Spleen (tissue), 13 donors: ENCODE results near the gene CYP4F3. TPM values are rescaled to one million over a fixed set of nuclear protein-coding genes. Genes with fewer than 3 reads are reported as not detected.
A peak's percentile ranks its signal among the peaks of the same experiment; 100 is the strongest.
"Not testable (repeated sequence)": the region's sequence is repeated elsewhere in the genome, so short reads cannot be mapped to it uniquely, and the experiment has no call there.

Experiments used
- DNase-seq: peaks from one replicate; pipeline ENCODE4 v3.0.0-alpha.2; 2020
- H3K27ac ChIP-seq, 8 donors: fragments of 200-600 bp; sonication (generic) in 7 of 8; 1 replicate in 4 of 8; 2 replicates in 4 of 8; pipeline versions ENCODE4 v1.5.0 to v1.8.0; 2016 to 2021; ENCODE audit warnings: inconsistent platforms in 4 of 8, mild to moderate bottlenecking in 4 of 8, moderate library complexity in 1 of 8
- H3K27me3 ChIP-seq, 7 donors: fragments of 200-600 bp; sonication (generic) in 6 of 7; replicated peaks in 1 of 7; 1 replicate in 4 of 7; 2 replicates in 3 of 7; pipeline versions ENCODE4 v1.5.0 to v1.8.0; 2016 to 2021; ENCODE audit warnings: inconsistent platforms in 3 of 7, mild to moderate bottlenecking in 1 of 7
- H3K36me3 ChIP-seq, 6 donors: fragments of 200-600 bp; sonication (generic) in 5 of 6; 1 replicate in 4 of 6; 2 replicates in 2 of 6; pipeline versions ENCODE4 v1.5.0 to v1.8.0; 2016 to 2021; ENCODE audit warnings: inconsistent platforms in 2 of 6
- H3K4me1 ChIP-seq, 6 donors: fragments of 200-600 bp; sonication (generic) in 5 of 6; 1 replicate in 3 of 6; 2 replicates in 3 of 6; pipeline versions ENCODE4 v1.5.0 to v1.8.0; 2016 to 2021; ENCODE audit warnings: inconsistent platforms in 3 of 6
- H3K4me3 ChIP-seq, 8 donors: fragments of 200-600 bp; sonication (generic) in 7 of 8; 1 replicate in 4 of 8; 2 replicates in 4 of 8; pipeline versions ENCODE4 v1.5.0 to v1.8.0; 2016 to 2021; ENCODE audit warnings: inconsistent platforms in 4 of 8, mild to moderate bottlenecking in 4 of 8, moderate library complexity in 2 of 8
- H3K9me3 ChIP-seq, 8 donors: fragments of 200-600 bp; sonication (generic) in 7 of 8; 1 replicate in 4 of 8; 2 replicates in 4 of 8; pipeline versions ENCODE4 v1.5.0 to v1.8.0; 2016 to 2021; ENCODE audit warnings: inconsistent platforms in 4 of 8
- POLR2A ChIP-seq, 3 donors: fragments of 450-650 bp; IDR thresholded peaks; one replicate each; pipeline ENCODE4 v1.5.1; 2017; ENCODE audit warnings: antibody characterized with exemption in 3 of 3, mild to moderate bottlenecking in 1 of 3
- POLR2AphosphoS5 ChIP-seq, 3 donors: sonication (generic); formaldehyde crosslinking; IDR thresholded peaks; one replicate each; pipeline ENCODE4 v1.5.1; 2017; ENCODE audit warnings: antibody characterized with exemption in 3 of 3
- WGBS, 5 donors: extraction: QIAGEN DNeasy Blood & Tissue Kit in 3 of 5; methylation state at CpG; one replicate each; pipeline versions ENCODE4 v1.1.5 to v1.1.7; 2013 to 2018; 5-methylcytosine and 5-hydroxymethylcytosine counted together
- intact Hi-C: fragments of 100-400 bp; cut with DNase I; formaldehyde crosslinking; loops from one replicate; pipeline ENCODE4 v1.15.0; 2023; ENCODE audit warnings: low total_unique reads
- long read RNA-seq, 2 donors: transcript quantifications; one replicate each; lab custom pipeline, GENCODE V29; 2026
- polyA plus RNA-seq, 3 donors: library from polyadenylated mRNA; stranded (reverse); fragments of 200-250 nt; gene quantifications; one replicate each; pipeline ENCODE4 v1.2.1, GENCODE V29; 2013
- total RNA-seq, 7 donors: library from RNA; depleted of rRNA in 3 of 7; stranded (reverse); fragments of >200 nt in 3 of 7; fragmentation: NEBNext Ultra II Directional in 4 of 7; extraction: Animal tissue kit (Norgen Biotek cat#: 25700) in 4 of 7; gene quantifications; one replicate each; pipeline versions ENCODE4 v1.1.0 to v1.2.1, GENCODE V29; 2016 to 2021
- TF ChIP-seq, protein P1 (sequence below), 11 experiments: fragments of 200-600 bp in 7 of 11; fragments of 450-650 bp in 4 of 11; sonication (generic) in 4 of 11; IDR thresholded peaks in 8 of 11; conservative IDR thresholded peaks in 3 of 11; 1 replicate in 7 of 11; 2 replicates in 4 of 11; pipeline versions ENCODE4 v1.4.0 to v1.8.0; 2016 to 2021; ENCODE audit warnings: antibody characterized with exemption in 11 of 11, inconsistent platforms in 4 of 11, mild to moderate bottlenecking in 1 of 11
- donor health status: healthy with polysubstance abuse.
- donor health status: DM: no; HTN: no; CAD: no; lungs with moderate emphysema.
- donor health status: DM: no; HTN: no; CAD: no.
- donor health status: Bipolar disorder and iron deficiency.
- donor health status: healthy.
- donor health status: DM: no; HTN: no; CAD: no.
- donor health status: DM: yes; HTN: yes; CAD: no.

Gene CYP4F3, protein sequence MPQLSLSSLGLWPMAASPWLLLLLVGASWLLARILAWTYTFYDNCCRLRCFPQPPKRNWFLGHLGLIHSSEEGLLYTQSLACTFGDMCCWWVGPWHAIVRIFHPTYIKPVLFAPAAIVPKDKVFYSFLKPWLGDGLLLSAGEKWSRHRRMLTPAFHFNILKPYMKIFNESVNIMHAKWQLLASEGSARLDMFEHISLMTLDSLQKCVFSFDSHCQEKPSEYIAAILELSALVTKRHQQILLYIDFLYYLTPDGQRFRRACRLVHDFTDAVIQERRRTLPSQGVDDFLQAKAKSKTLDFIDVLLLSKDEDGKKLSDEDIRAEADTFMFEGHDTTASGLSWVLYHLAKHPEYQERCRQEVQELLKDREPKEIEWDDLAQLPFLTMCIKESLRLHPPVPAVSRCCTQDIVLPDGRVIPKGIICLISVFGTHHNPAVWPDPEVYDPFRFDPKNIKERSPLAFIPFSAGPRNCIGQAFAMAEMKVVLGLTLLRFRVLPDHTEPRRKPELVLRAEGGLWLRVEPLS
- total RNA-seq (10 to 100 TPM in 4 of 7 donors, 1 to 10 TPM in 3; 3.5 to 44.1 (median 12.3) TPM), polyA plus RNA-seq (under 1 TPM; 0.03 to 0.99 (median 0.48) TPM)
- long read RNA-seq, donor 1, partial matches to known transcripts: 0 of 1 reads
- long read RNA-seq, donor 1, other reads (novel, unspliced or antisense): 0 of 1 reads
- long read RNA-seq, donor 2, full-length matches to known transcripts: 1 of 1 reads
- long read RNA-seq, donor 2, partial matches to known transcripts: 0 of 1 reads
- long read RNA-seq, donor 2, other reads (novel, unspliced or antisense): 0 of 1 reads

- H3K27ac ChIP-seq: peak within 1 kb of the TSS in 6 of 8 donors; percentile 68 to 93 (median 80)
- intact Hi-C loops: no loop called here
These were observed at the start of gene CYP4F3 for GRCh38 chr19:15640294-15640903. Gene CYP4F3, plus strand, starts transcription at chr19:15640897. Its CDS starts 519 bp downstream, at chr19:15641416.

DNA sequence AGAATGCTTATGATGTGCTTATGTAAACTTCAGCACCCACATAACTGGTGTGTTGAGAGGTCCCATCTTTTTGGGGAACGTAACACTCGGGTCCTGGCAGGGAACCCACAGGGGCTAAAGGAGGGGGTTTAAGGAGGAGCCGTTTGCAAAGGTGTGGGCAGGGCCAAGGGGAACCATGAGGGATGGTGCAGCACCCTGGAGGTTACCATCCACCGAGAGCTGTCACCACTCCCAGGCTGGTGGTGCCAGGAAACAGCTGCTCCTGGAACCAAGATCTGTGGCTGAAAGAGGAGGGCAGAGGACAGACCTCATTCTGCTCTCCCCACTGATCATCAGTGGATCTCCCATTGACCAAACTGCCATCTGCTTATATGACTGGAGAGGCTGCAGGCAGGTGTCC is 48.9 kb upstream of the CYP4F3 start:
- 62 to 81% (median 64%) methylated on average over 4 of the region's 4 CpGs for WGBS, 5 donors
- TF ChIP-seq POLR2A (IDR thresholded peaks at IDR 0.05) (no peak), POLR2AphosphoS5 (IDR thresholded peaks at IDR 0.05) (no peak)
- TF ChIP-seq, protein P1, sequence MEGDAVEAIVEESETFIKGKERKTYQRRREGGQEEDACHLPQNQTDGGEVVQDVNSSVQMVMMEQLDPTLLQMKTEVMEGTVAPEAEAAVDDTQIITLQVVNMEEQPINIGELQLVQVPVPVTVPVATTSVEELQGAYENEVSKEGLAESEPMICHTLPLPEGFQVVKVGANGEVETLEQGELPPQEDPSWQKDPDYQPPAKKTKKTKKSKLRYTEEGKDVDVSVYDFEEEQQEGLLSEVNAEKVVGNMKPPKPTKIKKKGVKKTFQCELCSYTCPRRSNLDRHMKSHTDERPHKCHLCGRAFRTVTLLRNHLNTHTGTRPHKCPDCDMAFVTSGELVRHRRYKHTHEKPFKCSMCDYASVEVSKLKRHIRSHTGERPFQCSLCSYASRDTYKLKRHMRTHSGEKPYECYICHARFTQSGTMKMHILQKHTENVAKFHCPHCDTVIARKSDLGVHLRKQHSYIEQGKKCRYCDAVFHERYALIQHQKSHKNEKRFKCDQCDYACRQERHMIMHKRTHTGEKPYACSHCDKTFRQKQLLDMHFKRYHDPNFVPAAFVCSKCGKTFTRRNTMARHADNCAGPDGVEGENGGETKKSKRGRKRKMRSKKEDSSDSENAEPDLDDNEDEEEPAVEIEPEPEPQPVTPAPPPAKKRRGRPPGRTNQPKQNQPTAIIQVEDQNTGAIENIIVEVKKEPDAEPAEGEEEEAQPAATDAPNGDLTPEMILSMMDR (IDR thresholded peaks at IDR 0.05 in 8 of 11, conservative IDR thresholded peaks at IDR 0.05 in 3 of 11): no peak
- no peak overlapping the region for H3K4me3 ChIP-seq
- H3K9me3 ChIP-seq: peaks cover 0 to 4% (median 3%) of the 10 kb centered on the region in 8 donors
- peak overlapping the region in 2 of 8 donors; percentile 57 to 86 for H3K27ac ChIP-seq
- intact Hi-C loops: no loop called here
- peaks cover 0 to 27% (median 0%) of the 10 kb centered on the region in 7 donors for H3K27me3 ChIP-seq
- no peaks in the 10 kb centered on the region for H3K36me3 ChIP-seq
- peaks cover 0 to 60% (median 6%) of the 10 kb centered on the region in 6 donors for H3K4me1 ChIP-seq
- DNase-seq: no peak

More at GRCh38 chr19:15640294-15640903, at the start of gene CYP4F3:
- Histone ChIP-seq H3K36me3 (peaks cover 0 to 5% (median 0%) of the 10 kb centered on the region in 6 donors), H3K4me3 (peak within 1 kb of the TSS in 2 of 8 donors; percentile 14 to 49), H3K9me3 (peaks cover 0 to under 1% (median 0%) of the 10 kb centered on the region in 8 donors), H3K27me3 (peaks cover 0 to 20% (median 0%) of the 10 kb centered on the region in 7 donors), H3K4me1 (peaks cover 0 to 31% (median 3%) of the 10 kb centered on the region in 6 donors)
- TF ChIP-seq POLR2AphosphoS5 (IDR thresholded peaks at IDR 0.05) (peak in 2 of 3 donors; percentile 19 to 79), POLR2A (IDR thresholded peaks at IDR 0.05) (no peak)
- TF ChIP-seq, protein P1 (IDR thresholded peaks at IDR 0.05 in 8 of 11, conservative IDR thresholded peaks at IDR 0.05 in 3 of 11): no peak
- 53 to 72% (median 57%) methylated on average over 5 to 6 of the region's 6 CpGs for WGBS, 5 donors
- DNase-seq: peak; percentile 83

DNA sequence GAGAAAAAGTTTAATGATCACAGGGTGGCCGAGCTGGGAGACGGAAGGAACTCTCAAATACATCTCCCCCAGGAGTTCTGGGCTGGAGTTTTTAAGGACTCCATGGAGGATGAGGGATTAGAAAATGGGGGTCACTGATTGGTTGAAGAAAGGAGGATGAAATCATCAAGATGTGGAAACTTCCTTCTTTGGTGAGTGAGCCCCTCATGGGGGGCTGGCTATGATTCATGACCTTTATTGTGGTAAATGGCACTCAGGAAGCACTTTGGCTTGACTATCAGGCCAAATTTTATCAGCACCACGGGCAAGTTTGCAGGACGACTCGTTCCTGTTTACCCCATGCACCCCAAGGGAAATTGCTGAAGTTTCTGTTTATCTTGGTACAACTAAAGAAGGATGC is 48.2 kb upstream of the CYP4F3 start:
- WGBS, 5 donors: 17 to 32% (median 20%) methylated on average over 2 to 5 of the region's 5 CpGs
- DNase-seq, H3K4me3 ChIP-seq, H3K9me3 ChIP-seq, H3K36me3 ChIP-seq, intact Hi-C loops: not testable (repeated sequence)
- peaks cover 0 to 55% (median 6%) of the 10 kb centered on the region in 6 donors for H3K4me1 ChIP-seq
- H3K27me3 ChIP-seq: peaks cover 0 to 22% (median 0%) of the 10 kb centered on the region in 7 donors
- H3K27ac ChIP-seq: peak overlapping the region in 2 of 8 donors; percentile 57 to 86

DNA sequence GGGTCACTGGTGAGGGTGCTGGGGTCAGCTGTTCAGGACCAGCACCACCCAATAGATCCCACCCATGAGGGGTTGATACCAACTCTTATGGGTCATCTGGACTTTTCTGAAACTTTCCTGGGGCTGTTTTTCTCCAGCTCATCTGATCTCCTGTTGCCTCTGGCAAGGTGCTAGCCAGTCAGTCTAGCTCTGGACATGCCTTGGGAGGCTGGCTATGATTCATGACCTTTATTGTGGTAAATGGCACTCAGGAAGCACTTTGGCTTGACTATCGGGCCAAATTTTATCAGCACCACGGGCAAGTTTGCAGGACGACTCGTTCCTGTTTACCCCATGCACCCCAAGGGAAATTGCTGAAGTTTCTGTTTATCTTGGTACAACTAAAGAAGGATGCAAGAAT is 46.9 kb upstream of the CYP4F3 start:
- peaks cover 0 to 19% (median 0%) of the 10 kb centered on the region in 7 donors for H3K27me3 ChIP-seq
- H3K36me3 ChIP-seq, DNase-seq, intact Hi-C loops, H3K4me3 ChIP-seq, H3K9me3 ChIP-seq: not testable (repeated sequence)
- 25 to 50% (median 44%) methylated on average over 2 to 4 of the region's 4 CpGs for WGBS, 5 donors
- peaks cover 0 to 43% (median 6%) of the 10 kb centered on the region in 6 donors for H3K4me1 ChIP-seq
- H3K27ac ChIP-seq: peak overlapping the region in 4 of 8 donors; percentile 11 to 86 (median 14)
